Activated CD8-positive, alpha-beta memory T cell treated with anti-CD3 and anti-CD28 coated beads, Interleukin-2, amount 50 U/mL, for 1 hour (primary cell): ENCODE results near the gene AFF3.
"Not testable (repeated sequence)": the region's sequence is repeated elsewhere in the genome, so short reads cannot be mapped to it uniquely, and the experiment has no call there.

Source experiments
- DNase-seq: peaks from one replicate; pipeline ENCODE4 v3.0.0-alpha.2; 2020; ENCODE audit errors: extremely low read depth

AFF3 gene

GRCh38 chr2:99928470-99929053 lies 213.8 kb downstream of the AFF3 start:
- DNase-seq: no peak

GRCh38 chr2:99927690-99928207 lies 214.6 kb downstream of the AFF3 start:
- DNase-seq: not testable (repeated sequence)

- DNase-seq: no peak
Observed at GRCh38 chr2:99926986-99927385, 215.4 kb downstream of the AFF3 start.

- DNase-seq: no peak
Observed at GRCh38 chr2:99925960-99926359, 216.4 kb downstream of the AFF3 start.

- DNase-seq: no peak
Observed at GRCh38 chr2:99922664-99923063, 219.7 kb downstream of the AFF3 start.

GRCh38 chr2:99921903-99922302 lies 220.5 kb downstream of the AFF3 start:
- DNase-seq: no peak

GRCh38 chr2:99918389-99918788 lies 224.0 kb downstream of the AFF3 start:
- DNase-seq: no peak

- no peak for DNase-seq
Observed at GRCh38 chr2:99915108-99915675, 227.2 kb downstream of the AFF3 start.

GRCh38 chr2:99911736-99912135 lies 230.7 kb downstream of the AFF3 start:
- DNase-seq: no peak

GRCh38 chr2:99910902-99911301 lies 231.5 kb downstream of the AFF3 start:
- DNase-seq: no peak

- DNase-seq: no peak
Observed at GRCh38 chr2:99905636-99906035, 236.8 kb downstream of the AFF3 start.

GRCh38 chr2:99905025-99905424 lies 237.4 kb downstream of the AFF3 start:
- DNase-seq: no peak

- DNase-seq: no peak
Observed at GRCh38 chr2:99903981-99904380, 238.4 kb downstream of the AFF3 start.

GRCh38 chr2:99900556-99900955 lies 241.8 kb downstream of the AFF3 start:
- no peak for DNase-seq

- DNase-seq: no peak
Observed at GRCh38 chr2:99899882-99900281, 242.5 kb downstream of the AFF3 start.

GRCh38 chr2:99899058-99899855 lies 243.1 kb downstream of the AFF3 start:
- DNase-seq: no peak

- DNase-seq: no peak
Observed at GRCh38 chr2:99898336-99899048, 243.9 kb downstream of the AFF3 start.

- no peak for DNase-seq
Observed at GRCh38 chr2:99891428-99891780, 251.0 kb downstream of the AFF3 start.

GRCh38 chr2:99890568-99891427 lies 251.6 kb downstream of the AFF3 start:
- no peak for DNase-seq

- no peak for DNase-seq
Observed at GRCh38 chr2:99888617-99889016, 253.8 kb downstream of the AFF3 start.

GRCh38 chr2:99886418-99886817 lies 256.0 kb downstream of the AFF3 start:
- DNase-seq: no peak
